ENCODE measurements around the gene TAF15.
A peak's percentile ranks its signal among the peaks of the same experiment; 100 is the strongest.

TAF15 gene

DNA sequence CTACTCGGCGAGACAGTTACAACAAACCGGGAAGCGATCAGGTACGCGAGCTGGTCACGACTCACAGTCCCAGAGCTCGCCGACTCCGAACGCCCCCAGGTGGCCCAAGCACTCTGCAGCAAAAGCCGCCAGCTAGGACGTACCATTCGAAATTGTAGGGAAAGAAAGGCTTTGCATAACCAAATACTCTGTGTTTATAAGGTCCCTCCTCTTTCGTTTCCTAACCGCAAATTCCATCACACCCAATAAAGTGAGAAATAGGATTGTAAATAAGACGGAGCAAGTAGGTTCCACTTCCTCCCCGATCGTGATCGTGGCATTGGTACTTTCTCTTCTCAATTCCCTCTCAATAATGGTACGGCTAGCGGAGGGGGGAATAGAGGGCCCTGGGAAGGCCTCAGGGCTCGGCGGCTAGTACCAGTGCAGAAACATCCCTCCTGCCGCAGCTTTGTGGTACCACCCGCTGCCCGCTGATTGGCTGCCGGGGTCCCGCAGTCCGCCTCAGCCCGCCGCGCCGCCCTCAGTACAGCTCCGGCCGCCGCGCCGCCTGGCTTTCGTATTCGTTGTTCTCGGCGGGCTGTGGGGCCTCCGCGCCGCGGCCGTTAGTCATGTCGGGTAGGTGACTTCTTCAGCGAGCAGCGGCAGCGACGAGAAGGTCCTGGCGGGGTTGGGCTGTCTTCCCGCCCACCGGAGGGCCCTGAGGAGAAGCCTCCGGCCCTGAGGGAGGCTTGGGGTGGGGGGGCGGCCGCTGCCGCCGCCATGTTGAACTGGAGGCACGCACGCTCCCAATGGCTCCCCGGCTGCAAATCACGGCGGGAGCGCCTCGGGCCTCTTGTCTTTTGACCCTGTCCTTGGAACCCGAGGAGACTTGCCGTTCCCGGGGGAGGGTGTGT lies at the start of gene TAF15:
Gene TAF15, plus strand, starts transcription at position 523 of the 893 bp plus-strand sequence. Its CDS starts 86 bp downstream, at position 609.
- Histone ChIP-seq H3K4me2 (peak within 1 kb of the TSS; percentile 94), H3K36me3 (ENCODE audit: insufficient read depth) (no peaks in the 10 kb centered on the region), H2AFZ (ENCODE audit: low read depth) (peak within 1 kb of the TSS; percentile 73), H3K27me3 (ENCODE audit: insufficient read depth, low read depth) (no peaks in the 10 kb centered on the region), H3K4me1 (ENCODE audit: low read depth, poor library complexity, severe bottlenecking) (peaks cover 44% of the 10 kb centered on the region), H3K79me2 (ENCODE audit: insufficient read depth, low read depth) (peaks cover 50% of the 10 kb centered on the region), H4K20me1 (ENCODE audit: insufficient read depth) (peaks cover 18% of the 10 kb centered on the region), H3K9ac (peak within 1 kb of the TSS; percentile 91), H3K27ac (peak within 1 kb of the TSS; percentile 79), H3K4me3 (IDR thresholded peaks at IDR 0.05; ENCODE audit: insufficient read depth, low read depth, low read length) (peak within 1 kb of the TSS; percentile 58)
- TF ChIP-seq, protein P1, sequence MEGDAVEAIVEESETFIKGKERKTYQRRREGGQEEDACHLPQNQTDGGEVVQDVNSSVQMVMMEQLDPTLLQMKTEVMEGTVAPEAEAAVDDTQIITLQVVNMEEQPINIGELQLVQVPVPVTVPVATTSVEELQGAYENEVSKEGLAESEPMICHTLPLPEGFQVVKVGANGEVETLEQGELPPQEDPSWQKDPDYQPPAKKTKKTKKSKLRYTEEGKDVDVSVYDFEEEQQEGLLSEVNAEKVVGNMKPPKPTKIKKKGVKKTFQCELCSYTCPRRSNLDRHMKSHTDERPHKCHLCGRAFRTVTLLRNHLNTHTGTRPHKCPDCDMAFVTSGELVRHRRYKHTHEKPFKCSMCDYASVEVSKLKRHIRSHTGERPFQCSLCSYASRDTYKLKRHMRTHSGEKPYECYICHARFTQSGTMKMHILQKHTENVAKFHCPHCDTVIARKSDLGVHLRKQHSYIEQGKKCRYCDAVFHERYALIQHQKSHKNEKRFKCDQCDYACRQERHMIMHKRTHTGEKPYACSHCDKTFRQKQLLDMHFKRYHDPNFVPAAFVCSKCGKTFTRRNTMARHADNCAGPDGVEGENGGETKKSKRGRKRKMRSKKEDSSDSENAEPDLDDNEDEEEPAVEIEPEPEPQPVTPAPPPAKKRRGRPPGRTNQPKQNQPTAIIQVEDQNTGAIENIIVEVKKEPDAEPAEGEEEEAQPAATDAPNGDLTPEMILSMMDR (conservative IDR thresholded peaks at IDR 0.05; ENCODE audit: low read depth, low read length) = peak; percentile 70

DNA sequence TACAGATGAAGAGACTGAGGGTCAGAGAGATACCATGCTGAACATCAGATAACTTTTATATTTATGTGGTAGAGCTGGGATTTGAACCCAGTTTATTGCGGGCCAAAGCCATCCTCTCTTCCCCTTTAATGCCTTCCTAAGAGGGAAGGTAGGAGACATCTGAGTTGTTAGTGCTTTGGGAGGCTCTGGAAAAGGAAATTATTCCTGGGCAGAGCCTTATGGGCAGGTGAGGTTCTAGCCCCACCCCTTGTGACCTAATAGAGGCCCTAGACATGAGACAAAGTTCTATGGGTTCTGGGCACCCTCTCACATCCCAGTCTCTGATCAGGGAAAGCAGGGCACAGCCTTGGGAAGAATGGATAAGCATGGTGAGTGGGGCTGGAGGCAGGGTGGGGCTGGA lies 48.7 kb upstream of the TAF15 start, which contains the start of gene C17orf50:
Gene C17orf50, plus strand, starts transcription at position 301 of the 400 bp plus-strand sequence. Its CDS starts 55 bp downstream, at position 356.
- TF ChIP-seq, protein P1 (conservative IDR thresholded peaks at IDR 0.05; ENCODE audit: low read depth, low read length) = no peak
- no peak within 1 kb of the TSS for H3K9ac ChIP-seq
- no peaks in the 10 kb centered on the region for H3K27me3 ChIP-seq (ENCODE audit: insufficient read depth, low read depth)
- no peak within 1 kb of the TSS for H3K4me3 ChIP-seq (IDR thresholded peaks at IDR 0.05; ENCODE audit: insufficient read depth, low read depth, low read length)
- no peaks in the 10 kb centered on the region for H4K20me1 ChIP-seq (ENCODE audit: insufficient read depth)
- H3K4me2 ChIP-seq = no peak within 1 kb of the TSS
- H3K36me3 ChIP-seq (ENCODE audit: insufficient read depth) = no peaks in the 10 kb centered on the region
- peaks cover 5% of the 10 kb centered on the region for H3K4me1 ChIP-seq (ENCODE audit: low read depth, poor library complexity, severe bottlenecking)
- H2AFZ ChIP-seq (ENCODE audit: low read depth) = no peak within 1 kb of the TSS
- H3K27ac ChIP-seq = no peak within 1 kb of the TSS
- H3K79me2 ChIP-seq (ENCODE audit: insufficient read depth, low read depth) = no peaks in the 10 kb centered on the region

DNA sequence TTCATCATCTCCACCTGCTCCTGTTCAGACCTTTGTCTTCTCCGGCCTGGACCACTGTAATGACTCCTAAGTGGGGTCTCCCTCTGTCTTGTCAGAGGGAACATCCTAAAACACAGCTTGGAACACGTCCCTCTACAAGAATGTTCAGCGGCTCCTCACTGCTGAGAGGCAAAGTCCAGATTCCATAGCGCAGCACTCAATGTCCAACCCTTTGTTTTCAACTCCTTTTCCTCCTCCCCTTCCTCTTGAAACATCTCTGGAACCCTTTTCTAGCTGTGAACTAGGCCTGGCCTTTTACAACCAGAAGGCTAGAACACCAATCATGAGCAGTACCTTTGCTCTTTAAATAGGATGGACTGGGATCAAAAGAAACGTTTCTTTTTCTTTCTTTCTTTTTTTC lies 47.7 kb upstream of the TAF15 start:
- Histone ChIP-seq H3K4me3 (IDR thresholded peaks at IDR 0.05; ENCODE audit: insufficient read depth, low read depth, low read length) (no peak overlapping the region), H3K36me3 (ENCODE audit: insufficient read depth) (no peaks in the 10 kb centered on the region), H3K79me2 (ENCODE audit: insufficient read depth, low read depth) (no peaks in the 10 kb centered on the region), H3K4me2 (no peak overlapping the region), H3K27me3 (ENCODE audit: insufficient read depth, low read depth) (no peaks in the 10 kb centered on the region), H3K4me1 (ENCODE audit: low read depth, poor library complexity, severe bottlenecking) (peaks cover 5% of the 10 kb centered on the region), H3K27ac (no peak overlapping the region), H3K9ac (no peak overlapping the region), H2AFZ (ENCODE audit: low read depth) (no peak overlapping the region), H4K20me1 (ENCODE audit: insufficient read depth) (no peaks in the 10 kb centered on the region)
- TF ChIP-seq, protein P1 (conservative IDR thresholded peaks at IDR 0.05; ENCODE audit: low read depth, low read length) = no peak

DNA sequence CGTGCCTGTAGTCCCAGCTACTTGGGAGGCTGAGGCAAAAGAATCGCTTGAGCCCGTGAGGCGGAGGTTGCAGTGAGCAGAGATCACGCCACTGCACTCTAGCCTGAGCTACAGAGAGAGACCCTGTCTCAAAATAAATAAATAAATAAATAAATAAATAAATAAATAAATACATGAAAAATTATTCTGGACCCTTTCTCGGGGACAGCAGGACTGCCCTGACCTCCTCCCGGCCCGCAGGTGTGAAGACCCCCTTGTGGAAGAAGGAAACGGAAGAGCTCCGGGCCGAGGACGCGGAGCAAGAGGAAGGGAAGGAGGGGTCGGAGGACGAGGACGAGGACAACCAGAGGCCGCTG lies 45.5 kb upstream of the TAF15 start:
- TF ChIP-seq, protein P1 (conservative IDR thresholded peaks at IDR 0.05; ENCODE audit: low read depth, low read length) = no peak
- no peaks in the 10 kb centered on the region for H3K27me3 ChIP-seq (ENCODE audit: insufficient read depth, low read depth)
- peak overlapping the region; percentile 26; the same call in 1 of the 2 replicates for H2AFZ ChIP-seq (ENCODE audit: low read depth)
- no peak overlapping the region for H3K9ac ChIP-seq
- no peak overlapping the region for H3K4me3 ChIP-seq (IDR thresholded peaks at IDR 0.05; ENCODE audit: insufficient read depth, low read depth, low read length)
- no peaks in the 10 kb centered on the region for H3K36me3 ChIP-seq (ENCODE audit: insufficient read depth)
- no peaks in the 10 kb centered on the region for H3K79me2 ChIP-seq (ENCODE audit: insufficient read depth, low read depth)
- H3K27ac ChIP-seq = no peak overlapping the region
- H3K4me2 ChIP-seq = peak overlapping the region; percentile 48; the same call in 1 of the 2 replicates
- no peaks in the 10 kb centered on the region for H4K20me1 ChIP-seq (ENCODE audit: insufficient read depth)
- H3K4me1 ChIP-seq (ENCODE audit: low read depth, poor library complexity, severe bottlenecking) = peaks cover 5% of the 10 kb centered on the region

Data from KMS-11 (cell line).